Stimulated activated CD8-positive, alpha-beta memory T cell treated with anti-CD3 and anti-CD28 coated beads, Interleukin-7, amount 100 ng/mL, for 1 hour (primary cell): ENCODE measurements around the gene UBE2D3.
"Not testable (repeated sequence)": the region's sequence is repeated elsewhere in the genome, so short reads cannot be mapped to it uniquely, and the experiment has no call there.

Experiments
- DNase-seq, 2 donors: peaks; one replicate each; pipeline ENCODE4 v3.0.0-alpha.2; 2020; ENCODE audit warnings: low read depth in 2 of 2

Gene UBE2D3

GRCh38 chr4:102829803-102830202, 2.5 kb upstream of the UBE2D3 start:
- DNase-seq, result no peak

- no peak for DNase-seq
Observed at GRCh38 chr4:102828497-102828808, 1.1 kb upstream of the UBE2D3 start.

GRCh38 chr4:102827674-102828496, 534 bp upstream of the UBE2D3 start:
- DNase-seq, result peak; percentile 95 to 96

- no peak for DNase-seq
Observed at GRCh38 chr4:102826105-102826889, 1.1 kb downstream of the UBE2D3 start.

- DNase-seq, result no peak
Observed at GRCh38 chr4:102825261-102826091, 1.9 kb downstream of the UBE2D3 start.

- DNase-seq, result no peak
Observed at GRCh38 chr4:102824398-102824797, 3.0 kb downstream of the UBE2D3 start.

- no peak for DNase-seq
Observed at GRCh38 chr4:102823897-102824296, 3.5 kb downstream of the UBE2D3 start.

GRCh38 chr4:102823464-102823863, 3.9 kb downstream of the UBE2D3 start:
- no peak for DNase-seq

- no peak for DNase-seq
Observed at GRCh38 chr4:102819588-102820365, 7.6 kb downstream of the UBE2D3 start.

- not testable (repeated sequence) for DNase-seq
Observed at GRCh38 chr4:102819100-102819499, 8.3 kb downstream of the UBE2D3 start.

- DNase-seq, result no peak
Observed at GRCh38 chr4:102817613-102818268, 9.6 kb downstream of the UBE2D3 start.

- DNase-seq, result no peak
Observed at GRCh38 chr4:102817021-102817605, 10.2 kb downstream of the UBE2D3 start.

- DNase-seq, result no peak
Observed at GRCh38 chr4:102815981-102816380, 11.4 kb downstream of the UBE2D3 start.

- DNase-seq, result no peak
Observed at GRCh38 chr4:102809691-102810090, 17.7 kb downstream of the UBE2D3 start.

GRCh38 chr4:102809190-102809589, 18.2 kb downstream of the UBE2D3 start:
- no peak for DNase-seq

- DNase-seq, result no peak
Observed at GRCh38 chr4:102808009-102808408, 19.3 kb downstream of the UBE2D3 start.

GRCh38 chr4:102807345-102807744, 20.0 kb downstream of the UBE2D3 start:
- no peak for DNase-seq

- DNase-seq, result no peak
Observed at GRCh38 chr4:102799816-102800215, 27.5 kb downstream of the UBE2D3 start.

- no peak for DNase-seq
Observed at GRCh38 chr4:102794999-102795398, 32.4 kb downstream of the UBE2D3 start.

GRCh38 chr4:102792361-102792936, 34.9 kb downstream of the UBE2D3 start:
- no peak for DNase-seq
